BE2C (cell line): ENCODE data around the gene PPFIA3.
A peak's percentile ranks its signal among the peaks of the same experiment; 100 is the strongest.

Source experiments
- DNase-seq: peaks from one replicate; pipeline ENCODE4 v3.0.0-alpha.2; 2020
- H3K27me3 ChIP-seq: fragments of 250-450 bp; sonication (Bioruptor Pico); 2 replicates; pipeline ENCODE4 v1.5.1; 2020; ENCODE audit warnings: mild to moderate bottlenecking
- H3K36me3 ChIP-seq: fragments of 250-450 bp; sonication (Bioruptor Pico); 2 replicates; pipeline ENCODE4 v1.5.1; 2020; ENCODE audit warnings: mild to moderate bottlenecking
- H3K4me1 ChIP-seq: fragments of 250-450 bp; sonication (Bioruptor Pico); 2 replicates; pipeline ENCODE4 v1.5.1; 2020
- H3K4me3 ChIP-seq: 2 replicates; pipeline ENCODE4 v1.5.1; 2011; ENCODE audit warnings: low read depth, low read length
- H3K9me3 ChIP-seq: fragments of 250-450 bp; sonication (Bioruptor Pico); 2 replicates; pipeline ENCODE4 v1.5.1; 2020
- TF ChIP-seq, protein P1 (sequence below): IDR thresholded peaks from 2 replicates; pipeline ENCODE4 v1.5.1; 2012; ENCODE audit warnings: mild to moderate bottlenecking, low read depth, low read length

PPFIA3 gene

DNA sequence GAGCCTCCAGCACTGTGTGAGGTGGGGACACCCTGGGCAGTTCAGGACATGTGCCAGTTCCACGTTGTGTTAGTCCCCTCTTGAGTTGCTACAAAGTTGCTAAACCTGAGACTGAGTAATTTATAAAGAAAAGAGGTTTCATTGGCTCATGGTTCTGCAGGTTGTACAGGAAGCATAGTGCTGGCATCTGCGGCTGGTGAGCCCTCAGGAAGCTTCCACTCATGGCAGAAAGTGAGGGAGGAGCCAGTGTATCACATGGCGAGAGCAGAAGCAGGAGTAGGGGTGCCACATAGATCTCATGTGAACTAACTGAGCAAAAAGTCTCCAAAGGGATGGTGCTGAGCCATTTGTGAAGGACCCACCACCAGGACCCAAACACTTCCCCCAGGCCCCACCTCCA, 71.4 kb downstream of the PPFIA3 start:
- Histone ChIP-seq H3K36me3 (no peaks in the 10 kb centered on the region), H3K9me3 (no peaks in the 10 kb centered on the region), H3K4me3 (no peak overlapping the region), H3K4me1 (no peaks in the 10 kb centered on the region), H3K27me3 (no peaks in the 10 kb centered on the region)
- no peak for DNase-seq
- TF ChIP-seq, protein P1, sequence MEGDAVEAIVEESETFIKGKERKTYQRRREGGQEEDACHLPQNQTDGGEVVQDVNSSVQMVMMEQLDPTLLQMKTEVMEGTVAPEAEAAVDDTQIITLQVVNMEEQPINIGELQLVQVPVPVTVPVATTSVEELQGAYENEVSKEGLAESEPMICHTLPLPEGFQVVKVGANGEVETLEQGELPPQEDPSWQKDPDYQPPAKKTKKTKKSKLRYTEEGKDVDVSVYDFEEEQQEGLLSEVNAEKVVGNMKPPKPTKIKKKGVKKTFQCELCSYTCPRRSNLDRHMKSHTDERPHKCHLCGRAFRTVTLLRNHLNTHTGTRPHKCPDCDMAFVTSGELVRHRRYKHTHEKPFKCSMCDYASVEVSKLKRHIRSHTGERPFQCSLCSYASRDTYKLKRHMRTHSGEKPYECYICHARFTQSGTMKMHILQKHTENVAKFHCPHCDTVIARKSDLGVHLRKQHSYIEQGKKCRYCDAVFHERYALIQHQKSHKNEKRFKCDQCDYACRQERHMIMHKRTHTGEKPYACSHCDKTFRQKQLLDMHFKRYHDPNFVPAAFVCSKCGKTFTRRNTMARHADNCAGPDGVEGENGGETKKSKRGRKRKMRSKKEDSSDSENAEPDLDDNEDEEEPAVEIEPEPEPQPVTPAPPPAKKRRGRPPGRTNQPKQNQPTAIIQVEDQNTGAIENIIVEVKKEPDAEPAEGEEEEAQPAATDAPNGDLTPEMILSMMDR, result no peak

DNA sequence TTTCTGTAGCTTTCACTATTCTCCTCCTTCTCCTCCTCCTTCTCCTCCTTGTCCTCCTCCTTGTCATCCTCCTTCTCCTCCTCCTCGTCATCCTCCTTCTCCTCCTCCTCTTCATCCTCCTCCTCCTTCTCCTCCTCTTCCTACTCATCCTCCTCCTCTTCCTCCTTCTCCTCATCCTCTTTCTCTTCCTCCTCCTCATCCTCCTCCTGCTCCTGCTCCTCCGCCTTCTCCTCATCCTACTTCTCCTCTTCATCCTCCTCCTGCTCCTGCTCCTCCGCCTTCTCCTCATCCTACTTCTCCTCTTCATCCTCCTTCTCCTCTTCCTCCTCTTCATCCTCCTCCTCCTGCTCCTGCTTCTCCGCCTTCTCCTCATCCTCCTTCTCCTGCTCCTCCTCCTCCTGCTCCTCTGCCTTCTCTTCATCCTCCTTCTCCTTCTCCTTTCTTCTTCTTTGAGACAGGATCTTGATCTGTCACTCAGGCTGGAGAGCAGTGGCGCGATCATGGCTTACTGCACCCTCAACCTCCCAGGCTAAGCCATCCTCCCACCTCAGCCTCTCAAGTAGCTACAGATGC, 74.6 kb downstream of the PPFIA3 start:
- Histone ChIP-seq H3K36me3 (no peaks in the 10 kb centered on the region), H3K4me1 (peaks cover 6% of the 10 kb centered on the region), H3K4me3 (no peak overlapping the region), H3K27me3 (no peaks in the 10 kb centered on the region), H3K9me3 (no peaks in the 10 kb centered on the region)
- DNase-seq, result no peak
- TF ChIP-seq, protein P1, result no peak

DNA sequence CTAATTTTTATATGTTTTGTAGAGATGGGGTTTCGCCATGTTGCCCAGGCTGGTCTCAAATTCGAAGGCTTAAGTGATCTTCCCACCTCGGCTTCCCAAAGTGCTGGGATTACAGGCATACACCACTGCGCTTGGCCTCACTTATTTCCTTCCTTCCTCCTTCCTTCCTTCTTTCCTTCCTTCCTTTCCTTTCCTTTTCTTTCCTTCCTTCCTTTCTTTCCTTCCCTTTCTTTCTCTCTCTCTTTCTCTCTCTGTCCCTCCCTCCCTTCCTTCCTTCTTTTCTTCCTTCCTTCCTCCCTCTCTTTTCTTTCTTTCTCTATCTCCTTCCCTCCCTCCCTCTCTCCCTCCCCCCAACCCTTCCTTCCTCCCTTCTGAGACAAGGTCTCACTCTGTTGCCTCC, 75.1 kb downstream of the PPFIA3 start:
- no peak overlapping the region for H3K4me3 ChIP-seq
- H3K9me3 ChIP-seq, result no peaks in the 10 kb centered on the region
- no peaks in the 10 kb centered on the region for H3K36me3 ChIP-seq
- no peaks in the 10 kb centered on the region for H3K27me3 ChIP-seq
- TF ChIP-seq, protein P1, result no peak
- no peak for DNase-seq
- H3K4me1 ChIP-seq, result peaks cover 6% of the 10 kb centered on the region

DNA sequence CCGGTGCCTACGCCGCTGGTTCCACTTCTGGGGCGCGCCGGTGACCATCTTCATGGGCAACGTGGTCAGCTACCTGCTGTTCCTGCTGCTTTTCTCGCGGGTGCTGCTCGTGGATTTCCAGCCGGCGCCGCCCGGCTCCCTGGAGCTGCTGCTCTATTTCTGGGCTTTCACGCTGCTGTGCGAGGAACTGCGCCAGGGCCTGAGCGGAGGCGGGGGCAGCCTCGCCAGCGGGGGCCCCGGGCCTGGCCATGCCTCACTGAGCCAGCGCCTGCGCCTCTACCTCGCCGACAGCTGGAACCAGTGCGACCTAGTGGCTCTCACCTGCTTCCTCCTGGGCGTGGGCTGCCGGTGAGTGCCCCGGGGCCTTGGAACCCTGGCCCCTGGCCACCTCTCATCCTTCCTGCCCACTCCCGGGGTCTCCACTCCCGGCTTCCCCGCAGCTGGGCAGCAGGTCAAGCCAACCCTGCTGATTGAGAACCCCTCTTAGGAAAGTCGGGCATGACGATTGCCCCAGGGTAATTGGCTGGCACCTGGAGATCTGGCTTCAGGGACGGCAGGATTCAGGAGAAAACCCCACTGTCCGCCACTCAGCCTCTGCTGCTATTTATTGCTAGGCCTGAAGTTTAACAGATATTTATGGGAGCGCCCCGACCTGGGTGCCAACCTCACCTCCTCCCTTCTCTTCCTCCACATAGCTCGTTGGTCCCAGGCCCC, 77.3 kb downstream of the PPFIA3 start:
- TF ChIP-seq, protein P1, result no peak
- H3K36me3 ChIP-seq, result no peaks in the 10 kb centered on the region
- H3K27me3 ChIP-seq, result no peaks in the 10 kb centered on the region
- H3K4me1 ChIP-seq, result peaks cover 6% of the 10 kb centered on the region
- H3K4me3 ChIP-seq, result peak overlapping the region; percentile 47
- H3K9me3 ChIP-seq, result no peaks in the 10 kb centered on the region
- DNase-seq, result peak; percentile 64

DNA sequence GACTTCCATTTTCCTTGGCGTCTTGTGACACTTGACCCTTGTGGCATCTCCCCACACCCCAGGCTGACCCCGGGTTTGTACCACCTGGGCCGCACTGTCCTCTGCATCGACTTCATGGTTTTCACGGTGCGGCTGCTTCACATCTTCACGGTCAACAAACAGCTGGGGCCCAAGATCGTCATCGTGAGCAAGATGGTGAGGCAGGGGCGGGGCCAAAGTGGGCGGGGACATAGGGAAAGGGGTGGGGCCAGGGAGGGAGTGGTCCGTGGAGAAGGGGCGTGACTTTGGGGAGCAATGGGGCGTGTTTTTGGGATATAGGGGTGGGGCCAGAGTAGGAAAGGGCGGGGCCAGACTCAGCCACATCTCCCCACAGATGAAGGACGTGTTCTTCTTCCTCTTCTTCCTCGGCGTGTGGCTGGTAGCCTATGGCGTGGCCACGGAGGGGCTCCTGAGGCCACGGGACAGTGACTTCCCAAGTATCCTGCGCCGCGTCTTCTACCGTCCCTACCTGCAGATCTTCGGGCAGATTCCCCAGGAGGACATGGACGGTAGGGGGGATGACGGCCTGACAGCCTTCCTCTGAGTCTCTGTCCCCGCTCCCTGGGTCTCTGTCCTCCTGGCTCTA, 81.0 kb downstream of the PPFIA3 start:
- Histone ChIP-seq H3K27me3 (no peaks in the 10 kb centered on the region), H3K36me3 (no peaks in the 10 kb centered on the region), H3K4me1 (peaks cover 6% of the 10 kb centered on the region), H3K4me3 (no peak overlapping the region), H3K9me3 (no peaks in the 10 kb centered on the region)
- TF ChIP-seq, protein P1, result no peak
- peak; percentile 72 for DNase-seq
